ENCODE data around the gene ACOT6. TPM values are rescaled to one million over a fixed set of nuclear protein-coding genes. Genes with fewer than 3 reads are reported as not detected.
"Not testable (repeated sequence)": the region's sequence is repeated elsewhere in the genome, so short reads cannot be mapped to it uniquely, and the experiment has no call there.

Gene ACOT6, protein sequence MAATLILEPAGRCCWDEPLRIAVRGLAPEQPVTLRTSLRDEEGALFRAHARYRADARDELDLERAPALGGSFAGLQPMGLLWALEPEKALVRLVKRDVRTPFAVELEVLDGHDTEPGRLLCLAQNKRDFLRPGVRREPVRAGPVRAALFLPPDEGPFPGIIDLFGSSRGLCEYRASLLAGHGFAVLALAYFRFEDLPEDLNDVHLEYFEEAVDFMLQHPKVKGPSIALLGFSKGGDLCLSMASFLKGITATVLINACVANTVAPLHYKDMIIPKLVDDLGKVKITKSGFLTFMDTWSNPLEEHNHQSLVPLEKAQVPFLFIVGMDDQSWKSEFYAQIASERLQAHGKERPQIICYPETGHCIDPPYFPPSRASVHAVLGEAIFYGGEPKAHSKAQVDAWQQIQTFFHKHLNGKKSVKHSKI
- polyA plus RNA-seq = under 1 TPM in 2 of 4 donors, not detected in 2; 0.04 to 0.54 TPM
- long read RNA-seq, donor 1 = 0 reads
- long read RNA-seq, donor 2 = 0 reads
- long read RNA-seq, donor 3 = 0 reads
- long read RNA-seq, donor 4 = 0 reads
- long read RNA-seq, donor 5 = 0 reads
- long read RNA-seq, donor 6 = 0 reads
- long read RNA-seq, donor 7 = 0 reads
- long read RNA-seq, donor 8 = 0 reads
- long read RNA-seq, donor 9 = 0 reads
- long read RNA-seq, donor 10 = 0 reads

DNA sequence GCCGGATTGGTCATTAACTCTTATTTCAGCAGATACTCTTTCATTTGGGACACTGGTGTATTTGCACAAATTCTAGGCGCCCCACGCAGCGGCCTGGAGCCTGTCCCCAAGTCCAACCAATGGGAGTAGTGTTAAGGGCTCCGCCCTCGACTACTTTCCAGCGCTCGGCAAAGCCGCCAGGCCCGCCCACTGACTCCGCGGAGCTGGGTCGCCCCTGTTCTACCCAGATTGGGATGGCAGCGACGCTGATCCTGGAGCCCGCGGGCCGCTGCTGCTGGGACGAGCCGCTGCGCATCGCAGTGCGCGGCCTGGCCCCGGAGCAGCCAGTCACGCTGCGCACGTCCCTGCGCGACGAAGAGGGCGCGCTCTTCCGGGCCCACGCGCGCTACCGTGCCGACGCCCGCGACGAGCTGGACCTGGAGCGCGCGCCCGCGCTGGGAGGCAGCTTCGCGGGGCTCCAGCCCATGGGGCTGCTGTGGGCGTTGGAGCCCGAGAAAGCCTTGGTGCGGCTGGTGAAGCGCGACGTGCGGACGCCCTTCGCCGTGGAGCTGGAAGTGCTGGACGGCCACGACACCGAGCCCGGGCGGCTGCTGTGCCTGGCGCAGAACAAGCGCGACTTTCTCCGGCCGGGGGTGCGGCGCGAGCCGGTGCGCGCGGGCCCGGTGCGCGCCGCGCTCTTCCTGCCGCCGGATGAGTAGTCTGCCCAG, at the start of gene ACOT6:
Gene ACOT6 (plus strand): TSS at position 179 of the 707 bp plus-strand sequence. CDS start 55 bp downstream, at position 234.
- peak within 1 kb of the TSS; percentile 27 to 65 (median 53) for H3K4me3 ChIP-seq (ENCODE audit: low read depth in 1 of 3, low read length in 3 of 3)
- H3K36me3 ChIP-seq (ENCODE audit: control insufficient read depth in 3 of 3, insufficient read depth in 2 of 3, low read depth in 1 of 3, low read length in 3 of 3) = no peaks in the 10 kb centered on the region
- H3K9me3 ChIP-seq (ENCODE audit: control insufficient read depth in 2 of 2, insufficient read depth in 1 of 2, low read depth in 1 of 2, low read length in 1 of 2) = peaks cover 0 to 9% of the 10 kb centered on the region in 2 donors
- 0 to 1% (median 1%) methylated on average over 82 to 84 of the region's 84 CpGs for WGBS, 3 donors
- no peaks in the 10 kb centered on the region for H3K27me3 ChIP-seq (ENCODE audit: control insufficient read depth in 3 of 3, insufficient read depth in 3 of 3, low read length in 3 of 3)
- DNase-seq = peak; percentile 69 to 90
- H3K4me1 ChIP-seq (ENCODE audit: control insufficient read depth in 3 of 3, insufficient read depth in 2 of 3, low read depth in 1 of 3, low read length in 2 of 3) = no peaks in the 10 kb centered on the region
- FAIRE-seq = no peak
- H3K27ac ChIP-seq (ENCODE audit: low read depth in 1 of 3, low read length in 2 of 3) = peak within 1 kb of the TSS; percentile 66 to 88 (median 71)

DNA sequence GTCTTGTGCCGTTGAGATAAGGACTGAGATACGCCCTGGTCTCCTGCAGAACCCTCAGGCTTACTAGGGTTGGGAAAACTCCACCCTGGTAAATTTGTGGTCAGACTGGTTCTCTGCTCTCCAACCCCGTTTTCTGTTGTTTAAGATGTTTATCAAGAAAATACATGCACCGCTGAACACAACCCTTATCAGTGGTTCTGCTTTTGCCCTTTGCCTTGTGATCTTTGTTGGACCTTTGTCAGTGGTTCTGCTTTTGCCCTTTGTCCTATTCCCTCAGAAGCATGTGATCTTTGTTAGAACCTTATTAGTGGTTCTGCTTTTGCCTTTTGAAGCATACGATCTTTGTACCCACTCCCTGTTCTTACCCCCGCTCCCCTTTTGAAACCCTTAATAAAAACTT, 49.6 kb upstream of the ACOT6 start:
- peaks cover 0 to 15% (median 0%) of the 10 kb centered on the region in 3 donors for H3K36me3 ChIP-seq (ENCODE audit: control insufficient read depth in 3 of 3, insufficient read depth in 2 of 3, low read depth in 1 of 3, low read length in 3 of 3)
- WGBS, 3 donors = 42 to 73% (median 48%) methylated on average over 6 of the region's 6 CpGs

DNA sequence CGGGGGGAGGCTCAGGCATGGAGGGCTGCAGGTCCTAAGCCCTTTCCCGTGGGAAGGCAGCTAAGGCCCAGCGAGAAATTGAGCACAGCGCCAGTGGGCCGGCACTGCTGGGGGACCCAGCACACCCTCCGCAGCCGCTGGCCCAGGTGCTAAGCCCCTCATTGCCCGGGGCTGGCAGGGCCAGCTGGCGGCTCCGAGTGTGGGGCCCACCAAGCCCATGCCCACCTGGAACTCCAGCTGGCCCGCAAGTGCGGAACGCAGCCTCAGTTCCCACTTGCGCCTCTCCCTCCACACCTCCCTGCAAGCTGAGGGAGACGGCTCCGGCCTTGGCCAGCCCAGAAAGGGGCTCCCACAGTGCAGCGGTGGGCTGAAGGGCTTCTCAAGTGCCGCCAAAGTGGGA, 45.9 kb upstream of the ACOT6 start:
- Histone ChIP-seq H3K36me3 (ENCODE audit: control insufficient read depth in 3 of 3, insufficient read depth in 2 of 3, low read depth in 1 of 3, low read length in 3 of 3) (peaks cover 0 to 18% (median 0%) of the 10 kb centered on the region in 3 donors), H3K4me1 (ENCODE audit: control insufficient read depth in 3 of 3, insufficient read depth in 2 of 3, low read depth in 1 of 3, low read length in 2 of 3) (peaks cover 0 to 15% (median 11%) of the 10 kb centered on the region in 3 donors), H3K9me3 (ENCODE audit: control insufficient read depth in 2 of 2, insufficient read depth in 1 of 2, low read depth in 1 of 2, low read length in 1 of 2) (peaks cover 0 to 29% of the 10 kb centered on the region in 2 donors)
- WGBS, 3 donors = 87 to 96% (median 93%) methylated on average over 18 of the region's 18 CpGs
- not testable (repeated sequence) for H3K27me3 ChIP-seq (ENCODE audit: control insufficient read depth in 3 of 3, insufficient read depth in 3 of 3, low read length in 3 of 3); H3K27ac ChIP-seq (ENCODE audit: low read depth in 1 of 3, low read length in 2 of 3); H3K4me3 ChIP-seq (ENCODE audit: low read depth in 1 of 3, low read length in 3 of 3); DNase-seq; FAIRE-seq

More for the DNA sequence above, 49.6 kb upstream of the ACOT6 start:
- H3K4me1 ChIP-seq (ENCODE audit: control insufficient read depth in 3 of 3, insufficient read depth in 2 of 3, low read depth in 1 of 3, low read length in 2 of 3); FAIRE-seq; H3K4me3 ChIP-seq (ENCODE audit: low read depth in 1 of 3, low read length in 3 of 3); H3K27ac ChIP-seq (ENCODE audit: low read depth in 1 of 3, low read length in 2 of 3); H3K27me3 ChIP-seq (ENCODE audit: control insufficient read depth in 3 of 3, insufficient read depth in 3 of 3, low read length in 3 of 3): not testable (repeated sequence)
- peak in 1 of 2 donors; percentile 76 for DNase-seq
- peaks cover 0 to 32% of the 10 kb centered on the region in 2 donors for H3K9me3 ChIP-seq (ENCODE audit: control insufficient read depth in 2 of 2, insufficient read depth in 1 of 2, low read depth in 1 of 2, low read length in 1 of 2)

DNA sequence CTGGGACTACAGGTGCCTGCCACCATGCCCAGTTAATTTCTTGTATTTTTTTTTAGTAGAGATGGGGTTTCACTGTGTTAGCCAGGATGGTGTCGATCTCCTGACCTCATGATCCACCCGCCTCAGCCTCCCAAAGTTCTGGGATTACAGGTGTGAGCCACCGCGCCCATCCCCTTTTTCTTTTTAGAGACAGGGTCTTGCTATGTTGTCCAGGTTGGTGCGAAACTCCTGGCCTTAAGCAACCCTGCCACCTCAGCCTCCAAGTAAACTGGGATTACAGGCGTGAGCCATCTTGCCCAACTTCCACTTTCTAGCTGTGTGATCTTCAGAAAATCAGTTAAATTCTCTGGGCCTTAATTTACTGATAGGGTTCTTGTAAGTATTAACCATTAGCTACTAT, 45.4 kb upstream of the ACOT6 start:
- not testable (repeated sequence) for H3K27ac ChIP-seq (ENCODE audit: low read depth in 1 of 3, low read length in 2 of 3); H3K4me3 ChIP-seq (ENCODE audit: low read depth in 1 of 3, low read length in 3 of 3); DNase-seq; FAIRE-seq; H3K27me3 ChIP-seq (ENCODE audit: control insufficient read depth in 3 of 3, insufficient read depth in 3 of 3, low read length in 3 of 3)
- 97 to 98% (median 98%) methylated on average over 6 of the region's 6 CpGs for WGBS, 3 donors
- H3K9me3 ChIP-seq (ENCODE audit: control insufficient read depth in 2 of 2, insufficient read depth in 1 of 2, low read depth in 1 of 2, low read length in 1 of 2) = peaks cover 0 to 24% of the 10 kb centered on the region in 2 donors
- H3K36me3 ChIP-seq (ENCODE audit: control insufficient read depth in 3 of 3, insufficient read depth in 2 of 3, low read depth in 1 of 3, low read length in 3 of 3) = peaks cover 0 to 18% (median 0%) of the 10 kb centered on the region in 3 donors
- H3K4me1 ChIP-seq (ENCODE audit: control insufficient read depth in 3 of 3, insufficient read depth in 2 of 3, low read depth in 1 of 3, low read length in 2 of 3) = peaks cover 0 to 15% (median 11%) of the 10 kb centered on the region in 3 donors

DNA sequence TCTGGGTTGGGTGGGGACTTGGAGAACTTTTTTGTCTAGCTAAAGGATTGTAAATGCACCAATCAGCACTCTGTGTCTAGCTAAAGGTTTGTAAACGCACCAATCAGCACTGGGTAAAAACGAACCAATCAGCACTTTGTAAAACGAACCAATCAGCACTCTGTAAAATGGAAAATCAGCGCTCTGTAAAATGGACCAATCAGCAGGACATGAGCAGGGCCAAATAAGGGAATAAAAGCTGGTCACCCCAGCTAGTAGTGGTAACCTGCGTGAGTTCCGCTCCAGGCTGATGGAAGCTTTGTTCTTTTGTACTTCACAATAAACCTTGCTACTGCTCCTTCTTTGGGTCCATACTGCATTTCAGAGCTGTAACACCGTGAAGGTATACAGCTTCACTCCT, 45.0 kb upstream of the ACOT6 start:
- H3K4me1 ChIP-seq (ENCODE audit: control insufficient read depth in 3 of 3, insufficient read depth in 2 of 3, low read depth in 1 of 3, low read length in 2 of 3) = peaks cover 0 to 15% (median 11%) of the 10 kb centered on the region in 3 donors
- H3K27ac ChIP-seq (ENCODE audit: low read depth in 1 of 3, low read length in 2 of 3) = peak overlapping the region in 1 of 3 donors; percentile 97
- H3K27me3 ChIP-seq (ENCODE audit: control insufficient read depth in 3 of 3, insufficient read depth in 3 of 3, low read length in 3 of 3) = no peaks in the 10 kb centered on the region
- H3K4me3 ChIP-seq (ENCODE audit: low read depth in 1 of 3, low read length in 3 of 3) = peak overlapping the region in 1 of 3 donors; percentile 78
- DNase-seq (no peak), FAIRE-seq (no peak)
- 94 to 98% (median 98%) methylated on average over 7 of the region's 7 CpGs for WGBS, 3 donors
- peaks cover 0 to 18% (median 0%) of the 10 kb centered on the region in 3 donors for H3K36me3 ChIP-seq (ENCODE audit: control insufficient read depth in 3 of 3, insufficient read depth in 2 of 3, low read depth in 1 of 3, low read length in 3 of 3)
- peaks cover 0 to 20% of the 10 kb centered on the region in 2 donors for H3K9me3 ChIP-seq (ENCODE audit: control insufficient read depth in 2 of 2, insufficient read depth in 1 of 2, low read depth in 1 of 2, low read length in 1 of 2)

DNA sequence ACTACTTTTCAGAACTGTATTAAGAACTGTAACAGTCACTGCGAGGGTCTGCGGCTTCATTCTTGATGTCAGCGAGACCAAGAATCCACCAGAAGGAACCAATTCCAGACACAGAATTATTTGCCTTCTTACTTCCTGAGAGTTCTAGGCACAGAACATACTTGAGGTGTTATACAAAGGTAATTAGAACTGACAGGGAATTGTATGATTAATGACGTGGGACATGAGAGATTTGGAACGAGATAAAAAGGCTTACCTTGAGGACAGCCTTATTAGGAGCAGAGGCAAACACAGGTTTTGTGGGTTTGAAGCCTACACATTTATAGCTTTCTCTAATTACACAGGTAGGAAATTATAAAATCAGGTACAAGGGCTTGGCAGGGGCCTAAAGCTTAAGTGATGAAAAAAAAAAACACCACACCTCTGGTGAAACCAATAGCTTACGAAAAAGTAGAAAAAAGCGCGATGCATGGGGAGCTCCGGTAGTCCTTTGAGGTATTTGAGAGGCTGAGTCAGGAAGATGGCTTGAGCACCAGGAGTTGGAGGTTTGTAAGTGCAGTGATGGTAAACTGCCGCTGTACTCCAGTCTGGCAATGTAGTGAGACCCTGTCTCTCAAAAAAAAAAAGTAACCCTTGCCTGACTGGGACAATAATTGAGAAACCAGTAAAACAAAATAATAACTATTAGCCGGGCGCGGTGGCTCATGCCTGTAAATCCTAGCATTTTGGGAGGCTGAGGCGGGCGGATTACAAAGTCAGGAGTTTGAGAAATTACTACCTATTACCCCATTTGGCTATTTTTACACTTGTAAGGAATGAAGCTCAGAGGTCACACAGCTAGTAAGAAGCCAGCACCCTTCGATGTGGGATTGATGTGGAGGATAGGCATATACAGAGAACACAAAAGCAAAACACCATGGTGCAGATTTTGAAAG, 44.1 kb upstream of the ACOT6 start:
- Histone ChIP-seq H3K27me3 (ENCODE audit: control insufficient read depth in 3 of 3, insufficient read depth in 3 of 3, low read length in 3 of 3) (no peaks in the 10 kb centered on the region), H3K36me3 (ENCODE audit: control insufficient read depth in 3 of 3, insufficient read depth in 2 of 3, low read depth in 1 of 3, low read length in 3 of 3) (peaks cover 0 to 19% (median 0%) of the 10 kb centered on the region in 3 donors), H3K4me3 (ENCODE audit: low read depth in 1 of 3, low read length in 3 of 3) (peak overlapping the region; percentile 60 to 78 (median 78)), H3K27ac (ENCODE audit: low read depth in 1 of 3, low read length in 2 of 3) (peak overlapping the region; percentile 96 to 98 (median 97)), H3K9me3 (ENCODE audit: control insufficient read depth in 2 of 2, insufficient read depth in 1 of 2, low read depth in 1 of 2, low read length in 1 of 2) (peaks cover 0 to 11% of the 10 kb centered on the region in 2 donors), H3K4me1 (ENCODE audit: control insufficient read depth in 3 of 3, insufficient read depth in 2 of 3, low read depth in 1 of 3, low read length in 2 of 3) (peaks cover 0 to 15% (median 11%) of the 10 kb centered on the region in 3 donors)
- FAIRE-seq = no peak
- WGBS, 3 donors = 66 to 74% (median 72%) methylated on average over 16 of the region's 16 CpGs
- DNase-seq = peak; percentile 16

DNA sequence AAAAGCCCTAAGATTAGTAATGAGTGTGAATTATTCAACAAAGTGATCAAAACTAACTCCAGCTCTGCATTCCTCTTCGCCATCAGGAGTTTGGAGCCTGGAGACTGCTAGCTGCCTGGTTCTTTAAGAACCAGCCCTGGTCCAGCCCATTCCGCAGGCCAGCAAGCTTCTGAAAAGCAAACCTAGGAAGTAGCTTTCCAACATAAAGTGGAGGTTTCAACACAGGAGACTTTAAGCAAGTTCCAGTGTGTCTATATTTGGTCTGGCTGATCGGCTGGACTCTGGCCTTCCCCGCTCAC, 43.5 kb upstream of the ACOT6 start:
- Histone ChIP-seq H3K4me3 (ENCODE audit: low read depth in 1 of 3, low read length in 3 of 3) (peak overlapping the region; percentile 60 to 78 (median 78)), H3K27ac (ENCODE audit: low read depth in 1 of 3, low read length in 2 of 3) (peak overlapping the region; percentile 96 to 98 (median 97)), H3K36me3 (ENCODE audit: control insufficient read depth in 3 of 3, insufficient read depth in 2 of 3, low read depth in 1 of 3, low read length in 3 of 3) (peaks cover 0 to 20% (median 0%) of the 10 kb centered on the region in 3 donors), H3K4me1 (ENCODE audit: control insufficient read depth in 3 of 3, insufficient read depth in 2 of 3, low read depth in 1 of 3, low read length in 2 of 3) (peaks cover 0 to 15% (median 11%) of the 10 kb centered on the region in 3 donors)
- H3K27me3 ChIP-seq (ENCODE audit: control insufficient read depth in 3 of 3, insufficient read depth in 3 of 3, low read length in 3 of 3); DNase-seq; H3K9me3 ChIP-seq (ENCODE audit: control insufficient read depth in 2 of 2, insufficient read depth in 1 of 2, low read depth in 1 of 2, low read length in 1 of 2); FAIRE-seq: not testable (repeated sequence)
- WGBS, 3 donors = 8 to 12% (median 8%) methylated on average over 3 to 4 of the region's 4 CpGs
